ENCODE results near the gene VAV3.
A peak's percentile ranks its signal among the peaks of the same experiment; 100 is the strongest.

VAV3 gene

GRCh38 chr1:107637101-107637500, 327.9 kb downstream of the VAV3 start:
- no peaks in the 10 kb centered on the region for H3K27me3 Mint-ChIP-seq
- H3K4me1 Mint-ChIP-seq (ENCODE audit: low read depth): no peaks in the 10 kb centered on the region
- no peak for DNase-seq
- H3K4me3 Mint-ChIP-seq: no peak overlapping the region
- H3K27ac Mint-ChIP-seq: no peak overlapping the region
- H3K9me3 Mint-ChIP-seq: no peaks in the 10 kb centered on the region
- peaks cover 13% of the 10 kb centered on the region for H3K36me3 Mint-ChIP-seq (ENCODE audit: low read depth)

- no peak for DNase-seq
- Mint-ChIP-seq H3K27ac (no peak overlapping the region), H3K27me3 (no peaks in the 10 kb centered on the region), H3K9me3 (no peaks in the 10 kb centered on the region), H3K4me1 (ENCODE audit: low read depth) (peaks cover 2% of the 10 kb centered on the region), H3K36me3 (ENCODE audit: low read depth) (peaks cover 2% of the 10 kb centered on the region), H3K4me3 (no peak overlapping the region)
Observed at GRCh38 chr1:107633596-107633995, 331.4 kb downstream of the VAV3 start.

- Mint-ChIP-seq H3K27ac (no peak overlapping the region), H3K36me3 (ENCODE audit: low read depth) (no peaks in the 10 kb centered on the region), H3K4me3 (no peak overlapping the region), H3K27me3 (no peaks in the 10 kb centered on the region), H3K9me3 (no peaks in the 10 kb centered on the region), H3K4me1 (ENCODE audit: low read depth) (peaks cover 29% of the 10 kb centered on the region)
- DNase-seq: no peak
Observed at GRCh38 chr1:107626073-107626796, 338.7 kb downstream of the VAV3 start.

- Mint-ChIP-seq H3K36me3 (ENCODE audit: low read depth) (no peaks in the 10 kb centered on the region), H3K27ac (no peak overlapping the region), H3K4me3 (no peak overlapping the region), H3K9me3 (no peaks in the 10 kb centered on the region), H3K4me1 (ENCODE audit: low read depth) (peaks cover 31% of the 10 kb centered on the region), H3K27me3 (no peaks in the 10 kb centered on the region)
- DNase-seq: no peak
Observed at GRCh38 chr1:107625405-107626029, 339.5 kb downstream of the VAV3 start.

GRCh38 chr1:107623431-107623830, 341.5 kb downstream of the VAV3 start:
- Mint-ChIP-seq H3K9me3 (no peaks in the 10 kb centered on the region), H3K27ac (no peak overlapping the region), H3K36me3 (ENCODE audit: low read depth) (no peaks in the 10 kb centered on the region), H3K4me1 (ENCODE audit: low read depth) (peaks cover 32% of the 10 kb centered on the region), H3K4me3 (no peak overlapping the region), H3K27me3 (no peaks in the 10 kb centered on the region)
- no peak for DNase-seq

- H3K36me3 Mint-ChIP-seq (ENCODE audit: low read depth): no peaks in the 10 kb centered on the region
- H3K9me3 Mint-ChIP-seq: no peaks in the 10 kb centered on the region
- no peak overlapping the region for H3K4me3 Mint-ChIP-seq
- no peak for DNase-seq
- H3K4me1 Mint-ChIP-seq (ENCODE audit: low read depth): peaks cover 32% of the 10 kb centered on the region
- peak overlapping the region; percentile 15 for H3K27ac Mint-ChIP-seq
- H3K27me3 Mint-ChIP-seq: no peaks in the 10 kb centered on the region
Observed at GRCh38 chr1:107622966-107623365, 342.0 kb downstream of the VAV3 start.

- peaks cover 32% of the 10 kb centered on the region for H3K4me1 Mint-ChIP-seq (ENCODE audit: low read depth)
- no peak overlapping the region for H3K4me3 Mint-ChIP-seq
- H3K36me3 Mint-ChIP-seq (ENCODE audit: low read depth): peaks cover 3% of the 10 kb centered on the region
- no peak for DNase-seq
- peak overlapping the region; percentile 15 for H3K27ac Mint-ChIP-seq
- no peaks in the 10 kb centered on the region for H3K27me3 Mint-ChIP-seq
- H3K9me3 Mint-ChIP-seq: no peaks in the 10 kb centered on the region
Observed at GRCh38 chr1:107622535-107622934, 342.4 kb downstream of the VAV3 start.

GRCh38 chr1:107620753-107621152, 344.2 kb downstream of the VAV3 start:
- Mint-ChIP-seq H3K36me3 (ENCODE audit: low read depth) (peaks cover 14% of the 10 kb centered on the region), H3K27me3 (no peaks in the 10 kb centered on the region), H3K4me3 (no peak overlapping the region), H3K9me3 (no peaks in the 10 kb centered on the region), H3K4me1 (ENCODE audit: low read depth) (peaks cover 23% of the 10 kb centered on the region), H3K27ac (no peak overlapping the region)
- DNase-seq: no peak

- Mint-ChIP-seq H3K27me3 (no peaks in the 10 kb centered on the region), H3K27ac (no peak overlapping the region)
Observed at GRCh38 chr1:107618539-107618938, 346.4 kb downstream of the VAV3 start.

GRCh38 chr1:107617921-107618320, 347.1 kb downstream of the VAV3 start:
- no peak for DNase-seq
- Mint-ChIP-seq H3K9me3 (no peaks in the 10 kb centered on the region), H3K4me1 (ENCODE audit: low read depth) (peaks cover 14% of the 10 kb centered on the region), H3K27me3 (no peaks in the 10 kb centered on the region), H3K27ac (no peak overlapping the region), H3K36me3 (ENCODE audit: low read depth) (peaks cover 21% of the 10 kb centered on the region), H3K4me3 (no peak overlapping the region)

More at GRCh38 chr1:107618539-107618938, 346.4 kb downstream of the VAV3 start:
- no peak overlapping the region for H3K4me3 Mint-ChIP-seq
- peaks cover 18% of the 10 kb centered on the region for H3K4me1 Mint-ChIP-seq (ENCODE audit: low read depth)
- H3K36me3 Mint-ChIP-seq (ENCODE audit: low read depth): peaks cover 21% of the 10 kb centered on the region
- DNase-seq: no peak
- H3K9me3 Mint-ChIP-seq: no peaks in the 10 kb centered on the region

GRCh38 chr1:107617456-107617855, 347.5 kb downstream of the VAV3 start:
- H3K27me3 Mint-ChIP-seq: no peaks in the 10 kb centered on the region
- peaks cover 26% of the 10 kb centered on the region for H3K36me3 Mint-ChIP-seq (ENCODE audit: low read depth)
- no peak for DNase-seq
- no peak overlapping the region for H3K27ac Mint-ChIP-seq
- H3K4me3 Mint-ChIP-seq: no peak overlapping the region
- H3K4me1 Mint-ChIP-seq (ENCODE audit: low read depth): peaks cover 9% of the 10 kb centered on the region
- peaks cover 5% of the 10 kb centered on the region for H3K9me3 Mint-ChIP-seq

GRCh38 chr1:107609808-107610207, 355.2 kb downstream of the VAV3 start:
- Mint-ChIP-seq H3K4me1 (ENCODE audit: low read depth) (no peaks in the 10 kb centered on the region), H3K27ac (no peak overlapping the region), H3K27me3 (no peaks in the 10 kb centered on the region), H3K36me3 (ENCODE audit: low read depth) (peaks cover 12% of the 10 kb centered on the region), H3K4me3 (no peak overlapping the region), H3K9me3 (peaks cover 7% of the 10 kb centered on the region)
- DNase-seq: no peak

- no peak for DNase-seq
- Mint-ChIP-seq H3K4me1 (ENCODE audit: low read depth) (no peaks in the 10 kb centered on the region), H3K4me3 (no peak overlapping the region), H3K9me3 (no peaks in the 10 kb centered on the region), H3K36me3 (ENCODE audit: low read depth) (peaks cover 1% of the 10 kb centered on the region), H3K27me3 (no peaks in the 10 kb centered on the region), H3K27ac (no peak overlapping the region)
Observed at GRCh38 chr1:107604825-107605224, 360.2 kb downstream of the VAV3 start.

- H3K4me1 Mint-ChIP-seq (ENCODE audit: low read depth): no peaks in the 10 kb centered on the region
- no peaks in the 10 kb centered on the region for H3K9me3 Mint-ChIP-seq
- H3K4me3 Mint-ChIP-seq: no peak overlapping the region
- H3K27me3 Mint-ChIP-seq: no peaks in the 10 kb centered on the region
- H3K36me3 Mint-ChIP-seq (ENCODE audit: low read depth): peaks cover 8% of the 10 kb centered on the region
- no peak overlapping the region for H3K27ac Mint-ChIP-seq
- no peak for DNase-seq
Observed at GRCh38 chr1:107600607-107601160, 364.3 kb downstream of the VAV3 start.

- Mint-ChIP-seq H3K27me3 (no peaks in the 10 kb centered on the region), H3K36me3 (ENCODE audit: low read depth) (peaks cover 8% of the 10 kb centered on the region), H3K9me3 (no peaks in the 10 kb centered on the region), H3K4me1 (ENCODE audit: low read depth) (peaks cover 3% of the 10 kb centered on the region), H3K4me3 (no peak overlapping the region), H3K27ac (no peak overlapping the region)
- DNase-seq: no peak
Observed at GRCh38 chr1:107599220-107599619, 365.8 kb downstream of the VAV3 start.

All from activated T-cell treated with anti-CD3 and anti-CD28 coated beads, Interleukin-2, amount 50 U/mL, for 24 hours (primary cell).